Immature natural killer cell (primary cell): ENCODE data around the gene BACH2. TPM values are rescaled to one million over a fixed set of nuclear protein-coding genes. Genes with fewer than 3 reads are reported as not detected.

Experiments used
- DNase-seq, 3 donors: peaks; one replicate each; pipeline ENCODE4 v3.0.0; 2022; ENCODE audit warnings: mixed read lengths in 1 of 3
- H3K27ac Mint-ChIP-seq, 6 donors: one replicate each; pipeline ENCODE4 v1.8.0; 2020; ENCODE audit warnings: mixed read lengths in 6 of 6, mild to moderate bottlenecking in 5 of 6, inconsistent platforms in 4 of 6, moderate library complexity in 3 of 6
- H3K27me3 Mint-ChIP-seq, 3 donors: one replicate each; pipeline ENCODE4 v1.8.0; 2020 to 2021; ENCODE audit warnings: low read depth in 3 of 3, mild to moderate bottlenecking in 3 of 3, mixed read lengths in 3 of 3, moderate library complexity in 3 of 3, inconsistent platforms in 1 of 3
- H3K36me3 Mint-ChIP-seq, 3 donors: one replicate each; pipeline ENCODE4 v1.8.0; 2020; ENCODE audit warnings: mixed read lengths in 3 of 3, inconsistent platforms in 2 of 3, mild to moderate bottlenecking in 2 of 3
- H3K4me1 Mint-ChIP-seq, 2 donors: one replicate each; pipeline ENCODE4 v1.8.0; 2020; ENCODE audit warnings: inconsistent platforms in 2 of 2, mild to moderate bottlenecking in 2 of 2, mixed read lengths in 2 of 2, moderate library complexity in 1 of 2
- H3K4me3 Mint-ChIP-seq, 5 donors: one replicate each; pipeline ENCODE4 v1.8.0; 2020; ENCODE audit warnings: mild to moderate bottlenecking in 5 of 5, mixed read lengths in 5 of 5, inconsistent platforms in 3 of 5, moderate library complexity in 3 of 5
- H3K9me3 Mint-ChIP-seq, 6 donors: one replicate each; pipeline ENCODE4 v1.8.0; 2020; ENCODE audit warnings: mild to moderate bottlenecking in 6 of 6, mixed read lengths in 6 of 6, inconsistent platforms in 4 of 6, moderate library complexity in 3 of 6
- polyA plus RNA-seq, 3 donors: library from polyadenylated mRNA; unstranded; fragments of 300-500 nt; fragmentation: Illumina TruSeq; gene quantifications; one replicate each; pipeline ENCODE4 v1.2.3, GENCODE V29; 2021

The BACH2 gene
- polyA plus RNA-seq, 3 donors from 2014 or later: 2.3 to 8.1 (median 8.0) TPM

GRCh38 chr6:90028995-90029635 is 267.5 kb downstream of the BACH2 start:
- Mint-ChIP-seq H3K27ac (peak overlapping the region in 4 of 6 donors; percentile 31 to 81 (median 46)), H3K9me3 (peaks cover 0 to 3% (median 0%) of the 10 kb centered on the region in 6 donors), H3K4me1 (peaks cover 32 to 45% of the 10 kb centered on the region in 2 donors), H3K36me3 (no peaks in the 10 kb centered on the region), H3K4me3 (peak overlapping the region in 4 of 5 donors; percentile 1 to 54 (median 20)), H3K27me3 (peaks cover 0 to 2% (median 0%) of the 10 kb centered on the region in 3 donors)
- DNase-seq: no peak

- Mint-ChIP-seq H3K36me3 (peaks cover 0 to 2% (median 0%) of the 10 kb centered on the region in 3 donors), H3K4me3 (peak overlapping the region in 1 of 5 donors; percentile 0), H3K27me3 (peaks cover 0 to 2% (median 0%) of the 10 kb centered on the region in 3 donors), H3K9me3 (peaks cover 0 to 3% (median 0%) of the 10 kb centered on the region in 6 donors), H3K27ac (peak overlapping the region in 3 of 6 donors; percentile 22 to 81 (median 47)), H3K4me1 (peaks cover 30 to 45% of the 10 kb centered on the region in 2 donors)
- DNase-seq: peak; percentile 24 to 42 (median 25)
These were observed 268.4 kb downstream of the BACH2 start for GRCh38 chr6:90028066-90028778.

- peaks cover 32 to 54% of the 10 kb centered on the region in 2 donors for H3K4me1 Mint-ChIP-seq
- no peak overlapping the region for H3K27ac Mint-ChIP-seq
- peaks cover 0 to 8% (median 0%) of the 10 kb centered on the region in 3 donors for H3K36me3 Mint-ChIP-seq
- no peak for DNase-seq
- no peaks in the 10 kb centered on the region for H3K9me3 Mint-ChIP-seq
- no peaks in the 10 kb centered on the region for H3K27me3 Mint-ChIP-seq
- H3K4me3 Mint-ChIP-seq: no peak overlapping the region
These were observed 270.4 kb downstream of the BACH2 start for GRCh38 chr6:90026216-90026615.

GRCh38 chr6:90025523-90026061 is 271.1 kb downstream of the BACH2 start:
- no peaks in the 10 kb centered on the region for H3K27me3 Mint-ChIP-seq
- H3K36me3 Mint-ChIP-seq: peaks cover 0 to 8% (median 0%) of the 10 kb centered on the region in 3 donors
- DNase-seq: no peak
- no peaks in the 10 kb centered on the region for H3K9me3 Mint-ChIP-seq
- no peak overlapping the region for H3K27ac Mint-ChIP-seq
- H3K4me3 Mint-ChIP-seq: no peak overlapping the region
- peaks cover 32 to 57% of the 10 kb centered on the region in 2 donors for H3K4me1 Mint-ChIP-seq

GRCh38 chr6:90024633-90025032 is 272.0 kb downstream of the BACH2 start:
- Mint-ChIP-seq H3K4me1 (peaks cover 27 to 50% of the 10 kb centered on the region in 2 donors), H3K9me3 (no peaks in the 10 kb centered on the region), H3K4me3 (no peak overlapping the region), H3K27ac (no peak overlapping the region), H3K27me3 (no peaks in the 10 kb centered on the region), H3K36me3 (peaks cover 0 to 8% (median 0%) of the 10 kb centered on the region in 3 donors)
- DNase-seq: no peak

- H3K4me1 Mint-ChIP-seq: peaks cover 8 to 37% of the 10 kb centered on the region in 2 donors
- no peak for DNase-seq
- H3K27me3 Mint-ChIP-seq: no peaks in the 10 kb centered on the region
- no peaks in the 10 kb centered on the region for H3K9me3 Mint-ChIP-seq
- H3K4me3 Mint-ChIP-seq: no peak overlapping the region
- no peak overlapping the region for H3K27ac Mint-ChIP-seq
- H3K36me3 Mint-ChIP-seq: peaks cover 0 to 17% (median 10%) of the 10 kb centered on the region in 3 donors
These were observed 274.9 kb downstream of the BACH2 start for GRCh38 chr6:90021711-90022110.

GRCh38 chr6:90020746-90021145 is 275.9 kb downstream of the BACH2 start:
- Mint-ChIP-seq H3K27ac (no peak overlapping the region), H3K4me3 (no peak overlapping the region), H3K9me3 (no peaks in the 10 kb centered on the region), H3K4me1 (peaks cover 8 to 37% of the 10 kb centered on the region in 2 donors), H3K27me3 (no peaks in the 10 kb centered on the region), H3K36me3 (peaks cover 0 to 21% (median 10%) of the 10 kb centered on the region in 3 donors)
- no peak for DNase-seq

GRCh38 chr6:90019216-90019615 is 277.4 kb downstream of the BACH2 start:
- no peak for DNase-seq
- peaks cover 0 to 21% (median 10%) of the 10 kb centered on the region in 3 donors for H3K36me3 Mint-ChIP-seq
- no peaks in the 10 kb centered on the region for H3K27me3 Mint-ChIP-seq
- H3K4me3 Mint-ChIP-seq: no peak overlapping the region
- peaks cover 5 to 29% of the 10 kb centered on the region in 2 donors for H3K4me1 Mint-ChIP-seq
- no peaks in the 10 kb centered on the region for H3K9me3 Mint-ChIP-seq
- peak overlapping the region in 1 of 6 donors; percentile 31 for H3K27ac Mint-ChIP-seq

GRCh38 chr6:90015883-90016282 is 280.8 kb downstream of the BACH2 start:
- H3K36me3 Mint-ChIP-seq: peaks cover 0 to 14% (median 10%) of the 10 kb centered on the region in 3 donors
- no peak overlapping the region for H3K27ac Mint-ChIP-seq
- H3K4me3 Mint-ChIP-seq: no peak overlapping the region
- peaks cover 0 to 1% (median 0%) of the 10 kb centered on the region in 3 donors for H3K27me3 Mint-ChIP-seq
- peaks cover 8 to 29% of the 10 kb centered on the region in 2 donors for H3K4me1 Mint-ChIP-seq
- no peak for DNase-seq
- no peaks in the 10 kb centered on the region for H3K9me3 Mint-ChIP-seq

GRCh38 chr6:90008908-90009501 is 287.6 kb downstream of the BACH2 start:
- peaks cover 16 to 40% of the 10 kb centered on the region in 2 donors for H3K4me1 Mint-ChIP-seq
- H3K9me3 Mint-ChIP-seq: no peaks in the 10 kb centered on the region
- DNase-seq: no peak
- H3K27me3 Mint-ChIP-seq: peaks cover 0 to 1% (median 0%) of the 10 kb centered on the region in 3 donors
- H3K4me3 Mint-ChIP-seq: no peak overlapping the region
- peak overlapping the region in 3 of 6 donors; percentile 9 to 69 (median 47) for H3K27ac Mint-ChIP-seq
- H3K36me3 Mint-ChIP-seq: peaks cover 4 to 28% (median 12%) of the 10 kb centered on the region in 3 donors

GRCh38 chr6:90008189-90008907 is 288.3 kb downstream of the BACH2 start:
- Mint-ChIP-seq H3K36me3 (peaks cover 4 to 28% (median 12%) of the 10 kb centered on the region in 3 donors), H3K27ac (peak overlapping the region in 2 of 6 donors; percentile 47 to 69), H3K27me3 (no peaks in the 10 kb centered on the region), H3K9me3 (no peaks in the 10 kb centered on the region), H3K4me1 (peaks cover 16 to 40% of the 10 kb centered on the region in 2 donors), H3K4me3 (no peak overlapping the region)
- no peak for DNase-seq

- Mint-ChIP-seq H3K27ac (peak overlapping the region in 2 of 6 donors; percentile 4 to 64), H3K27me3 (no peaks in the 10 kb centered on the region), H3K4me1 (peaks cover 14 to 16% of the 10 kb centered on the region in 2 donors), H3K36me3 (peaks cover 4 to 30% (median 12%) of the 10 kb centered on the region in 3 donors), H3K9me3 (no peaks in the 10 kb centered on the region), H3K4me3 (no peak overlapping the region)
- DNase-seq: no peak
These were observed 291.4 kb downstream of the BACH2 start for GRCh38 chr6:90005048-90005827.
